Vagina (tissue), 2 donors: Measurements from ENCODE around the gene PDK2.
A peak's percentile ranks its signal among the peaks of the same experiment; 100 is the strongest.

ENCODE experiments used
- POLR2A ChIP-seq, 2 donors: fragments of 450-650 bp; IDR thresholded peaks; one replicate each; pipeline ENCODE4 v1.6.1; 2017; ENCODE audit warnings: antibody characterized with exemption in 2 of 2, mild to moderate bottlenecking in 2 of 2, moderate library complexity in 2 of 2
- POLR2AphosphoS5 ChIP-seq, 2 donors: sonication (generic); formaldehyde crosslinking; IDR thresholded peaks; one replicate each; pipeline ENCODE4 v1.9.0; 2017; ENCODE audit warnings: antibody characterized with exemption in 2 of 2, mild to moderate bottlenecking in 2 of 2, low read depth in 1 of 2; ENCODE audit not compliant: insufficient read depth in 1 of 2
- TF ChIP-seq, protein P1 (sequence below), 3 experiments: fragments of 450-650 bp in 2 of 3; fragments of 200-600 bp in 1 of 3; sonication (generic) in 1 of 3; IDR thresholded peaks; one replicate each; pipeline ENCODE4 v1.5.1; 2017 to 2019; ENCODE audit warnings: antibody characterized with exemption in 3 of 3, mild to moderate bottlenecking in 2 of 3, moderate library complexity in 2 of 3

DNA sequence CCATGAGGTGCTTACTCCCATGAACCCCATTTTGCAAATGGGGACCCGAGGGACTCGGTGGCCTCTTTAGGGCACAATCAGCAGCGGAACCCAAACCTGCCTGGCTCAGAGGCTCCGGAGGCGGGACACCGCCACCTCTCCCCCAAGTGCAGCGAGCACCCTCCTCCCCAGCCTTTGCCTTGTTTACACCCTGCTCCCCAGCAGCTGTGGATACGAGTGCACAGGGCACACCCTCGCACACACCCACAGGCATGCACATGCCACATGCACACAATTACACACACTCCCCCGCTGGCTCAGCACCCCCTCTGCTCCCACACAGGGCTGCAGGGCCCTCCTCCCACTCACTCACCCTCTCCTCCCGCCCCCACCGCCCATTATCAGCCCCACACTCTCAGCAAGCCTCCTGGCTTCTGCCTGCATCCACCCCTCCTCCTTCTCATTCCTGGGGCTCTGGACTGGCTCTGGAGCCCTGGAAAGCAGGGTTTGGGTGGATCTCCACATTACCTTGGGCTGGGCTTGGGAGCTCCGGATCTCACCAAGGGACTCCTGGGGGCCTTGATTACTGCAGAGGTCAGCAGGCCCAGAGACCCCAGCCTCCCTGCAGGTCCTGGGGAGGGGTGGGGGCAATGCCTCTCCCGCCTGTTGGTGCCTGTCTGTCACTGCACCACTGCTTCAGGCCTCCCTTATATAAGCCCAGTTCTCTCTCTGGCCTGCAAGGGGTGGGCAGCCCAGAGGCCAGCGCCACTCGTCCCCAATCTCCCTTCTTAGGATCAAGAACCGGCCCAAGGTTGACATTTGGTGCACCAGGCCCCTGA, 6.4 kb downstream of the PDK2 start:
- peak in 1 of 2 donors; percentile 39 for TF ChIP-seq POLR2AphosphoS5 (IDR thresholded peaks at IDR 0.05; ENCODE audit: insufficient read depth in 1 of 2, low read depth in 1 of 2)
- TF ChIP-seq POLR2A (IDR thresholded peaks at IDR 0.05) = no peak
- TF ChIP-seq, protein P1, sequence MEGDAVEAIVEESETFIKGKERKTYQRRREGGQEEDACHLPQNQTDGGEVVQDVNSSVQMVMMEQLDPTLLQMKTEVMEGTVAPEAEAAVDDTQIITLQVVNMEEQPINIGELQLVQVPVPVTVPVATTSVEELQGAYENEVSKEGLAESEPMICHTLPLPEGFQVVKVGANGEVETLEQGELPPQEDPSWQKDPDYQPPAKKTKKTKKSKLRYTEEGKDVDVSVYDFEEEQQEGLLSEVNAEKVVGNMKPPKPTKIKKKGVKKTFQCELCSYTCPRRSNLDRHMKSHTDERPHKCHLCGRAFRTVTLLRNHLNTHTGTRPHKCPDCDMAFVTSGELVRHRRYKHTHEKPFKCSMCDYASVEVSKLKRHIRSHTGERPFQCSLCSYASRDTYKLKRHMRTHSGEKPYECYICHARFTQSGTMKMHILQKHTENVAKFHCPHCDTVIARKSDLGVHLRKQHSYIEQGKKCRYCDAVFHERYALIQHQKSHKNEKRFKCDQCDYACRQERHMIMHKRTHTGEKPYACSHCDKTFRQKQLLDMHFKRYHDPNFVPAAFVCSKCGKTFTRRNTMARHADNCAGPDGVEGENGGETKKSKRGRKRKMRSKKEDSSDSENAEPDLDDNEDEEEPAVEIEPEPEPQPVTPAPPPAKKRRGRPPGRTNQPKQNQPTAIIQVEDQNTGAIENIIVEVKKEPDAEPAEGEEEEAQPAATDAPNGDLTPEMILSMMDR (IDR thresholded peaks at IDR 0.05) = no peak
